C4-2B (cell line): ENCODE results near the gene ZFAND3.

Experiments
- H3K27ac ChIP-seq: fragments of 450-650 bp; 2 replicates; pipeline ENCODE4 v1.5.1; 2017
- ZFX ChIP-seq: fragments of 450-650 bp; IDR thresholded peaks from 2 replicates; pipeline ENCODE4 v1.6.1; 2017
- TF ChIP-seq, protein P1 (sequence below): fragments of 450-650 bp; conservative IDR thresholded peaks from 2 replicates; pipeline ENCODE4 v1.5.1; 2017; ENCODE audit warnings: mild to moderate bottlenecking

Gene ZFAND3

DNA sequence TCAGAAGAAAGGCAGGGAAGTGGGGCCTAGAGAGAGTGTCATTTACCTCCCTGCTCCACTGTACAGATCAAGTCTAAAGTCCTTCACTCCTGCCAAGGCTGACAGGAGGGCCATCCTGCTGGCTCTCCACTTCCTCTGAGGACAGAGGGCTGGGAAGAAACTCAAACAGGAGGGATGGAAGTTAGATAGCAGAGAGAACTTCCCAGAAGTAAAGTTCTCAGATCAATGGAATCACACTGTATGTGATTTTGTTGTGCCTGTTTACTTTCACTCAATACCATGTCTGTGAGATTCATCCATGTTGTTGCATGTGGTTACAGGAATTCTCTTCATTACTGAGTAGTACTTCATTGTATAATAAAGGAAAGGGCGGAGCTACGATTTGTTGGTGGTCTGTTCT lies 32.3 kb upstream of the ZFAND3 start:
- no peak overlapping the region for H3K27ac ChIP-seq
- TF ChIP-seq ZFX: no peak
- TF ChIP-seq, protein P1, sequence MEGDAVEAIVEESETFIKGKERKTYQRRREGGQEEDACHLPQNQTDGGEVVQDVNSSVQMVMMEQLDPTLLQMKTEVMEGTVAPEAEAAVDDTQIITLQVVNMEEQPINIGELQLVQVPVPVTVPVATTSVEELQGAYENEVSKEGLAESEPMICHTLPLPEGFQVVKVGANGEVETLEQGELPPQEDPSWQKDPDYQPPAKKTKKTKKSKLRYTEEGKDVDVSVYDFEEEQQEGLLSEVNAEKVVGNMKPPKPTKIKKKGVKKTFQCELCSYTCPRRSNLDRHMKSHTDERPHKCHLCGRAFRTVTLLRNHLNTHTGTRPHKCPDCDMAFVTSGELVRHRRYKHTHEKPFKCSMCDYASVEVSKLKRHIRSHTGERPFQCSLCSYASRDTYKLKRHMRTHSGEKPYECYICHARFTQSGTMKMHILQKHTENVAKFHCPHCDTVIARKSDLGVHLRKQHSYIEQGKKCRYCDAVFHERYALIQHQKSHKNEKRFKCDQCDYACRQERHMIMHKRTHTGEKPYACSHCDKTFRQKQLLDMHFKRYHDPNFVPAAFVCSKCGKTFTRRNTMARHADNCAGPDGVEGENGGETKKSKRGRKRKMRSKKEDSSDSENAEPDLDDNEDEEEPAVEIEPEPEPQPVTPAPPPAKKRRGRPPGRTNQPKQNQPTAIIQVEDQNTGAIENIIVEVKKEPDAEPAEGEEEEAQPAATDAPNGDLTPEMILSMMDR: no peak

DNA sequence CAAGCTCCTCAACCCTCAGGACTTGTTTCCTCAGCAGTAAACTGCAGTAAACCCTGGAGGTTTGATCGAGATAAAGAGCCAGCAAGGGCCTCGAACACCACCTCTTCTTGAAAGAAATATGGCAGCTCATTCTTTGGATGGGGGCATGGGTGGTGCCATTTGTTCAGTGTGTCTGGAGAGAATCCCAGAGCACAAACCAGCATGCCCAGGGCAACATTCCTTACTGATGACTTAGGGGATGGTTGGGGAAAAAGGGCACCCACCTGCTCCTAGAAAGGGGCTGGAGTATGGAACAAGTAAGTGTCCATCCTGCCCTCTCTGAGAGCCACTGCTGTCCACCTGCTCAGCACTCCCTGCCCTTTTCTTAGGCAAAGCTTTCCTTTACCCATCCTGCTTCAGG lies 31.3 kb upstream of the ZFAND3 start:
- H3K27ac ChIP-seq: no peak overlapping the region
- TF ChIP-seq ZFX: no peak
- TF ChIP-seq, protein P1: no peak

DNA sequence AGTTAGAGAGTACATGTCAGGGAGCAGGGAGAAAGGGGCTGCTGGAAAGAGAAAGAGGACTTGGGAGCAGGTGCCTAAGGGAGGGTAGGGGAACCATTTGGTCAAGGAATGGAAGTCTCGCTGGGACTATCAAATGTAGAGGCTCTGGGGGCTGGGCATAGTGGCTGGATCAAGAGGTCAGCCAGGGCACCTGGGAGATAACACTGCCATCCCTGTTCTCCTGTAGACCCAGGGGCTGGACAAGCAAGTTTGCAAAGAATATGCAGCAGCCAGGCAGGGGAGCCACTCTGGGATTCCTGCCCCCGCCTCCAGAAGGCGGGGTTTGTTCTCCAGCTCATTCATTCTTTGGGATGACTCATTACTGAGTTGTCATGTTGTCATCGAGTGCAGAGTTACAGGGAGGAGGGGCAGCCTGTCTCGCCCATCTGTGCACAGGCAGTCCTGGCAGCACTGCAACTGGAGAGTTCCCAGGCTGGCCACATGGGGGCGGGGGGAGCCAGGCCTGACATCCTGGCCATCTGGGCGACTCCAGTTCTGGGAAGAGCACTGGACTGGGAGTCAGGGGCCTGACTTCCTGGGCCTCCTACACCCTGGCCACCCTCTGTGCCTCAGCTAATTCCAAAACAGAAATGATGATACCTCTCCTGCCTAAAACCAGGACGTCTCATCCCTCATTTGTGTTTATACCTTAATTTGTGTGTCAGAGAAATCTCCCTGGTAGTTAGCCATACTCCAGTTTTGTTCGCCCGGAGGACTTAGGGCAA lies 28.2 kb upstream of the ZFAND3 start:
- TF ChIP-seq ZFX: no peak
- TF ChIP-seq, protein P1: peak; percentile 96
- peak overlapping the region; percentile 52 for H3K27ac ChIP-seq

DNA sequence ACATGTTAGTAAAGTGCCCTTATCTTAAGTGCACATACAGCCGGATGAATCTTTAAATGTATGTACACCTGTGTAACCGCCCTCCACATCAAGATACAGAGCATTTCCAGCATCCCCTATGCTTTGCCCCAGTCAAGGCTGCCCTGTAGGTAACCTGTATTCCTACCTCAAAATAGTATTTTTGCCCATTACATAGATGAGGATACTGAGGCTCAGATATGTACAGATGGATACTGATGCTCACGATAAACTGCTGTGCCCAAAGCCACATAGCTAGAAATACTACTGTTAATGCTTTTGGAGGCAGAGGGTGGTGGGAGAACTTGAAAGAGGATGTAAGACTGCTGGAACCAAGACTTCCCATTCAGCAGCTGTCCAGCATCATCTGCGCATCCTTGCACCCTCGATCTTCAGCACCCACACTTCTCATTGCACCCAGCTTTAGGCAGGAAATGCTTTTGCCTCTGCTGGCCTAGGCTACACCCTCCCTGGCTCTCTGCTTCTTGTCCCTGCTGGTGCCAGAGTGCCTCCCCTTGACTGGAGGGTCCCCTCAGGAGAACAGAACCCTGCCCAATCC lies 27.0 kb upstream of the ZFAND3 start:
- TF ChIP-seq, protein P1: no peak
- TF ChIP-seq ZFX: no peak

DNA sequence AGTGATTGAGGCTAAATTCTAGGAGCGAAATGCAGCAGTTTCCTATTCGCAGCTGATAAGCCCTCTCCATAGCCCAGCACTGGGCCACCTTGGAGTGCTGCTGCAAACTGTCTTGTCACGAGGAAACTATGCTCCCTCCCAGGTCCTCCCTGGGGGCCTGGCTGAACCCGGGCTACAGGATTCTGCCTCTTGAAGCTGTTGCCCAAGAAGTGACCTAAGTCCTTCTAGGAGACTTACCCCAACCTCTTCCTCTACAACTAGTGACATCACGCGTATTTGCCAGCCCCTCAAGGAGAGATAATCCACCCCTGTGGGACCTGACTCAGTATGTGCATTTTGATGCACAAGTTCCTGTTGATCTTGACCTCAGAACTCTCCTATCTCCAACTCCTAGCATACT lies 26.5 kb upstream of the ZFAND3 start:
- no peak overlapping the region for H3K27ac ChIP-seq
- TF ChIP-seq, protein P1: no peak
- no peak for TF ChIP-seq ZFX

More for the DNA sequence above, 27.0 kb upstream of the ZFAND3 start:
- H3K27ac ChIP-seq: no peak overlapping the region

DNA sequence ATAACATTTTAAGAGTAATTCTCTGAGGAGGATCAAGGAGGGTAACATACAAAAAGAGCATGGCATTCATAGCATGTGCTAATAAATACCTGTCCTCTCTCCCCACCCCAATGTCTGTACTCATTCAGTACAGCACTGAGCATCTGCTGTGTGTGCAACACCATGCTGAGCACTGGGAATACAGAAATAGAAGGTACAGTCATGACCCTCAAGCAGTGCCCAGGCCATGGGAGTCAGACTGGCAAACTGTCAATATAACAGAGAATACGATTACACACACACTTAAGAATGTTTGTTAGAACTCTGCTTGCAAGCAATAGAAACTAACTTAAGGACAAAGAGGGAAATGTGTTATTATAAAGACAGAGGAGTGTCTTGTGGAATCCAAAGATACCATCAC lies 24.7 kb upstream of the ZFAND3 start:
- no peak overlapping the region for H3K27ac ChIP-seq
- no peak for TF ChIP-seq ZFX
- TF ChIP-seq, protein P1: no peak

DNA sequence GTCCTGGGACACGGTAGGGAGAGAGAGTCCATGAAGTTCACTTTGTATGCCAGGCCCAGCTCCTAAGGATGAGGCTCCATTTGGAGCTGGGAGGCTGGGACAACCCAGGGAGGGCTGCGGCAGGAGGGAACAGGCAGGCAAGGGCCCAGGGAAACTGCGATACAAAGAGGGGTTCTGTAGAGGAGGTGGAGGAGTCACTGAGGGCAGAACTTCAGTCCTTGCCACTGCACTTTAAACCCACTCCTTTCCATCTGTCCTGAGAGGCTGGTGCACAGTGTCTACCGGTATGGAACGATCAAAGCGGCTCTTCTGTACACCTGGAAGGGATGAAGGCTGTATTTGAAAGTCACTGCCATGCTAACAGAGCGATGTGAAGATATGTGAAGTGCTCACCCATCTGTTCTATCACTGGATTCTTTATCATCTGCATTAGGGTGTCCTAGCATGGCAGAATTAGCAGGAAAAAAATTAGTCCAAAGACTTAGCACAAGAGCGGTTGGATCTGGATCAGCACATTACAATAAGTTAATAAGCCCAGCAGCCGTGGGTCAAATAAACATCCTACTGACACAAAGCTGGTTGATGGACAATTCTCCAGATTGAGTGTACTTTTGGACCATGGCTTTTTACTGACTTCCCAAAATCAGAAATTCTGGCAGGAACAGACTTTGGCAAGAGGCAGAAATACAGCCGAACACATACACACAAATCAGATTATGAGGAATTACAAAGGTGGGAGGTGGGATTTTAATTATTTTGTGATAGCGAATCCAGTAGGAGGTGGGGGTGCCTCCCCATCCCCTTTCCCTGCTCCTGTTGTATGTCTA lies 20.9 kb upstream of the ZFAND3 start:
- no peak overlapping the region for H3K27ac ChIP-seq
- TF ChIP-seq ZFX: no peak
- TF ChIP-seq, protein P1: no peak
